Peyer's patch (tissue), 4 donors: ENCODE results near the gene FLVCR2.

ENCODE experiments used
- CTCF ChIP-seq, 6 experiments: fragments of 450-650 bp in 4 of 6; fragments of 200-600 bp in 2 of 6; sonication (generic) in 1 of 6; IDR thresholded peaks; one replicate each; pipeline ENCODE4 v1.5.1; 2017 to 2019; ENCODE audit warnings: antibody characterized with exemption in 6 of 6, mild to moderate bottlenecking in 3 of 6, moderate library complexity in 1 of 6
- POLR2A ChIP-seq, 2 donors: fragments of 450-650 bp; IDR thresholded peaks; one replicate each; pipeline ENCODE4 v1.5.1; 2017; ENCODE audit warnings: antibody characterized with exemption in 2 of 2, mild to moderate bottlenecking in 2 of 2, moderate library complexity in 2 of 2

DNA sequence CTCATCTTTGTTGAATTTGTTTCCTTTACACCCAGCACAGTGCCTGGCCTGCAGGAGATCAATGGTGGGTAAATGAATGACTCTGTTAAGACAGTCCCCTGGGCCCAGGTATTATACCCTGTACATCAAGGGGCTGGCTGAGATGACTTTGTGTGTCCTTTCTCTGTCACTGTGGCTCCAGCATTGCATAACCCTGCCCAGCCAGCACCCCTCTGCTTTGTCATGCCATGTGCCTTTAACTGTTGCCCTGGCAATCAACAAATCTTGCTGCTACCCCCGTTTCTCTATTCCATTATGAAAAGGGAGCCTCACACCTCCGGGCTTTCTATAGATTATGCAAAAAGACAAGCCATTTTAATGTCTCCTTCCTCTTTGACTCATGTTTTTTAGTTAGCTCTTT is 7.6 kb upstream of the FLVCR2 start:
- TF ChIP-seq CTCF (IDR thresholded peaks at IDR 0.05) (no peak), POLR2A (IDR thresholded peaks at IDR 0.05) (no peak)
